Left ventricle myocardium inferior (tissue), 1 donor: ENCODE measurements around the gene PPP1R12A. TPM values are rescaled to one million over a fixed set of nuclear protein-coding genes. Genes with fewer than 3 reads are reported as not detected.

Experiments used
- DNase-seq: peaks from one replicate; pipeline ENCODE4 v3.0.0-alpha.2; 2020
- H3K27ac ChIP-seq: fragments of 200-600 bp; replicated peaks from 2 replicates; pipeline ENCODE4 v1.8.0; 2021
- H3K27me3 ChIP-seq: fragments of 200-600 bp; 2 replicates; pipeline ENCODE4 v1.8.0; 2021; ENCODE audit warnings: low read depth
- H3K36me3 ChIP-seq: fragments of 200-600 bp; 2 replicates; pipeline ENCODE4 v1.8.0; 2021
- H3K4me1 ChIP-seq: fragments of 200-600 bp; 2 replicates; pipeline ENCODE4 v1.8.0; 2021
- H3K4me3 ChIP-seq: fragments of 200-600 bp; 2 replicates; pipeline ENCODE4 v1.8.0; 2021; ENCODE audit warnings: mild to moderate bottlenecking, moderate library complexity
- H3K9me3 ChIP-seq: fragments of 200-600 bp; replicated peaks from 2 replicates; pipeline ENCODE4 v1.8.0; 2021
- CTCF ChIP-seq: fragments of 200-600 bp; IDR thresholded peaks from 2 replicates; pipeline ENCODE4 v1.8.0; 2021; ENCODE audit warnings: antibody characterized with exemption, mild to moderate bottlenecking, borderline replicate concordance
- intact Hi-C: fragments of 100-400 bp; cut with micrococcal nuclease; formaldehyde crosslinking; loops from one replicate; pipeline ENCODE4 v1.11.0; 2022
- total RNA-seq: library from RNA; stranded (reverse); fragmentation: NEBNext Ultra II Directional; extraction: Animal tissue kit (Norgen Biotek cat#: 25700); gene quantifications from one replicate; pipeline ENCODE4 v1.2.1, GENCODE V29; 2021
- donor health status: DM: no; HTN: yes; CAD: no; lungs with severe emphysema.

Gene PPP1R12A
- total RNA-seq, 1 donor from 2014 or later: 42.8 TPM

DNA sequence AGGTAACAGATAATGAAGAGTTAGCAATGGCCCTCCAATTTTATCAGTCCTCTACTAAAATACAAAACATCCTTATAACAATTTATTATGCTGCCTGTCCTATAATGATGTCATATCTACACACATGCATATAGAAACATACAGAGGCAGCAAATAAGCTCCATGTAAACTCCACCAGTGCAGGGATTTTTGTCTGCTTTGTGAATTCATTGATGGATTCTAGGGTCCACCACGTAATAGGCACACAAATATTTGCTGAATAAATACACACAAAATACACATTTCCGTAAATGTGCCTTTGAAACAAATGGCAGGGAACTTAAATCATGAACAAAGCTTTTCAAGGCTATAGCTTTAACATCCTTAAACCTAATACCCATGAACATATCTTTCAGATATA is 34.7 kb downstream of the PPP1R12A start:
- DNase-seq: no peak
- Histone ChIP-seq H3K4me3 (no peak overlapping the region), H3K27me3 (no peaks in the 10 kb centered on the region), H3K36me3 (no peaks in the 10 kb centered on the region), H3K27ac (no peak overlapping the region), H3K9me3 (no peaks in the 10 kb centered on the region), H3K4me1 (peaks cover 72% of the 10 kb centered on the region)
- no peak for TF ChIP-seq CTCF
- intact Hi-C loops: no loop called here

GRCh38 chr12:79897617-79898016 is 37.3 kb downstream of the PPP1R12A start:
- Histone ChIP-seq H3K27ac (no peak overlapping the region), H3K36me3 (no peaks in the 10 kb centered on the region), H3K9me3 (no peaks in the 10 kb centered on the region), H3K4me1 (peaks cover 66% of the 10 kb centered on the region), H3K4me3 (no peak overlapping the region), H3K27me3 (no peaks in the 10 kb centered on the region)
- intact Hi-C loops: no loop called here
- no peak for DNase-seq
- TF ChIP-seq CTCF: no peak

DNA sequence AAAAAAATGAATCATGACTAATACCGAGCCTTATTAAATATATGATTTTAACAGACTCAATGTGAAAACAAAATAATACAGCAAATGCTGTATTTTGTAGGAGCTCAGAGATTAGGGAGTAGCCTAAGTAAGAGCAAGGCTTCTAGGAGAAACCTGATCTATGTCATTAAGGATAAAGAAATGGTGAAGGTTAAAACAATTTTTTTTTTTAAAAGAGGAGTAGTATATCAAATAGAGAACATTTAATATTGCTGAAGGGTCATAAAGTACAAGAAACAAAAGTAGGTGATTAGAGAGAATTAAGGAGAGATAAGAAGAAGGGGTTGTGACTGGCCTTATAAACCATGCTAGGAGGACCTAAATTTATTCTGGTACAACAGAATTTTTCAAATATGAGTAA is 39.1 kb downstream of the PPP1R12A start:
- Histone ChIP-seq H3K9me3 (no peaks in the 10 kb centered on the region), H3K27ac (no peak overlapping the region), H3K27me3 (no peaks in the 10 kb centered on the region), H3K4me3 (no peak overlapping the region), H3K36me3 (no peaks in the 10 kb centered on the region), H3K4me1 (peaks cover 51% of the 10 kb centered on the region)
- intact Hi-C loops: no loop called here
- DNase-seq: no peak
- TF ChIP-seq CTCF: no peak

DNA sequence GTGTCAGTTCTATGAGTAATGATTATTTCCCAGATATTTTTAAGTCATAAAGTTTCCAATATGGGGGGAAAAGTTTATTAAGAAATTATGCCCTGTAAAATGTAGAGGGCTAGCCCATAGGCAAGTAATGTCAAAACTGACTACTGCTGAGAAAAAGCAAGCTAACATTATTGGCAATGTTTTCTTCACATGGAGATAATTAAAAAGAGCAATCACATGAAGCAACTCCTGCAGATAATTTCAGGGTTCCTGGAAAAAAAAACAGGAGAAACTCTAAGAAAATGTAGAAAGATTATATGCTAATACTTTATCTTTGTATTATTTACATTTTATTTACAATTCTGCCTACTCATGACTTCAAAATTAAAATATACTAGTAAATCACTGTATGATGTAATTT is 39.8 kb downstream of the PPP1R12A start:
- peaks cover 48% of the 10 kb centered on the region for H3K4me1 ChIP-seq
- no peak for TF ChIP-seq CTCF
- no peak overlapping the region for H3K4me3 ChIP-seq
- no peak for DNase-seq
- H3K36me3 ChIP-seq: no peaks in the 10 kb centered on the region
- no peak overlapping the region for H3K27ac ChIP-seq
- H3K27me3 ChIP-seq: no peaks in the 10 kb centered on the region
- H3K9me3 ChIP-seq: no peaks in the 10 kb centered on the region
- intact Hi-C loops: no loop called here

GRCh38 chr12:79891506-79892162 is 43.3 kb downstream of the PPP1R12A start:
- H3K36me3 ChIP-seq: no peaks in the 10 kb centered on the region
- H3K27ac ChIP-seq: no peak overlapping the region
- intact Hi-C loops: no loop called here
- no peaks in the 10 kb centered on the region for H3K9me3 ChIP-seq
- DNase-seq: no peak
- H3K4me1 ChIP-seq: peaks cover 69% of the 10 kb centered on the region
- H3K27me3 ChIP-seq: no peaks in the 10 kb centered on the region
- no peak for TF ChIP-seq CTCF
- H3K4me3 ChIP-seq: no peak overlapping the region
